ENCODE measurements around the gene NDEL1. TPM values are rescaled to one million over a fixed set of nuclear protein-coding genes. Genes with fewer than 3 reads are reported as not detected.

Gene NDEL1
- total RNA-seq, 2 experiments from 2014 or later = 37.5 to 47.8 TPM

GRCh38 chr17:8459831-8460230 lies 24.1 kb downstream of the NDEL1 start:
- Mint-ChIP-seq H3K27me3 (no peaks in the 10 kb centered on the region), H3K36me3 (peaks cover 27% of the 10 kb centered on the region)

GRCh38 chr17:8462564-8462963 lies 26.9 kb downstream of the NDEL1 start:
- H3K36me3 Mint-ChIP-seq = peaks cover 18% of the 10 kb centered on the region

More at GRCh38 chr17:8459831-8460230, 24.1 kb downstream of the NDEL1 start:
- no peak for DNase-seq
- Mint-ChIP-seq H3K4me3 (no peak overlapping the region), H3K27ac (no peak overlapping the region), H3K9me3 (no peaks in the 10 kb centered on the region), H3K4me1 (peaks cover 24% of the 10 kb centered on the region)

GRCh38 chr17:8463099-8463498 lies 27.4 kb downstream of the NDEL1 start:
- H3K27me3 Mint-ChIP-seq = no peaks in the 10 kb centered on the region
- H3K9me3 Mint-ChIP-seq = no peaks in the 10 kb centered on the region
- H3K36me3 Mint-ChIP-seq = peaks cover 19% of the 10 kb centered on the region
- H3K4me1 Mint-ChIP-seq = peaks cover 20% of the 10 kb centered on the region
- no peak overlapping the region for H3K4me3 Mint-ChIP-seq
- no peak for DNase-seq
- no peak overlapping the region for H3K27ac Mint-ChIP-seq

More at GRCh38 chr17:8462564-8462963, 26.9 kb downstream of the NDEL1 start:
- H3K9me3 Mint-ChIP-seq = no peaks in the 10 kb centered on the region
- H3K27ac Mint-ChIP-seq = no peak overlapping the region
- DNase-seq = no peak
- peaks cover 22% of the 10 kb centered on the region for H3K4me1 Mint-ChIP-seq
- H3K4me3 Mint-ChIP-seq = no peak overlapping the region
- H3K27me3 Mint-ChIP-seq = no peaks in the 10 kb centered on the region

- no peaks in the 10 kb centered on the region for H3K27me3 Mint-ChIP-seq
- H3K27ac Mint-ChIP-seq = peak overlapping the region; percentile 23
- peaks cover 16% of the 10 kb centered on the region for H3K4me1 Mint-ChIP-seq
- peaks cover 17% of the 10 kb centered on the region for H3K36me3 Mint-ChIP-seq
- no peak for DNase-seq
- no peak overlapping the region for H3K4me3 Mint-ChIP-seq
- no peaks in the 10 kb centered on the region for H3K9me3 Mint-ChIP-seq
Observed at GRCh38 chr17:8464941-8465340, 29.3 kb downstream of the NDEL1 start.

GRCh38 chr17:8465356-8465755 lies 29.7 kb downstream of the NDEL1 start:
- H3K27me3 Mint-ChIP-seq = no peaks in the 10 kb centered on the region
- no peak overlapping the region for H3K4me3 Mint-ChIP-seq
- H3K4me1 Mint-ChIP-seq = peaks cover 16% of the 10 kb centered on the region
- no peak for DNase-seq
- no peak overlapping the region for H3K27ac Mint-ChIP-seq
- no peaks in the 10 kb centered on the region for H3K9me3 Mint-ChIP-seq
- peaks cover 17% of the 10 kb centered on the region for H3K36me3 Mint-ChIP-seq

- Mint-ChIP-seq H3K4me1 (peaks cover 16% of the 10 kb centered on the region), H3K4me3 (no peak overlapping the region), H3K27ac (no peak overlapping the region), H3K27me3 (no peaks in the 10 kb centered on the region), H3K9me3 (no peaks in the 10 kb centered on the region), H3K36me3 (peaks cover 17% of the 10 kb centered on the region)
- DNase-seq = no peak
Observed at GRCh38 chr17:8465759-8466158, 30.1 kb downstream of the NDEL1 start.

- H3K27me3 Mint-ChIP-seq = no peaks in the 10 kb centered on the region
- H3K4me3 Mint-ChIP-seq = no peak overlapping the region
- H3K27ac Mint-ChIP-seq = no peak overlapping the region
- peaks cover 17% of the 10 kb centered on the region for H3K36me3 Mint-ChIP-seq
- peaks cover 16% of the 10 kb centered on the region for H3K4me1 Mint-ChIP-seq
- no peaks in the 10 kb centered on the region for H3K9me3 Mint-ChIP-seq
- DNase-seq = no peak
Observed at GRCh38 chr17:8466456-8466855, 30.8 kb downstream of the NDEL1 start.

- no peak for DNase-seq
- Mint-ChIP-seq H3K4me3 (no peak overlapping the region), H3K36me3 (peaks cover 14% of the 10 kb centered on the region), H3K9me3 (no peaks in the 10 kb centered on the region), H3K4me1 (peaks cover 16% of the 10 kb centered on the region), H3K27ac (no peak overlapping the region), H3K27me3 (no peaks in the 10 kb centered on the region)
Observed at GRCh38 chr17:8466873-8467272, 31.2 kb downstream of the NDEL1 start.

- no peak for DNase-seq
- peaks cover 16% of the 10 kb centered on the region for H3K4me1 Mint-ChIP-seq
- H3K27me3 Mint-ChIP-seq = no peaks in the 10 kb centered on the region
- H3K36me3 Mint-ChIP-seq = peaks cover 14% of the 10 kb centered on the region
- no peak overlapping the region for H3K4me3 Mint-ChIP-seq
- no peak overlapping the region for H3K27ac Mint-ChIP-seq
- no peaks in the 10 kb centered on the region for H3K9me3 Mint-ChIP-seq
Observed at GRCh38 chr17:8467527-8467926, 31.8 kb downstream of the NDEL1 start.

- no peak for DNase-seq
- H3K27ac Mint-ChIP-seq = no peak overlapping the region
- H3K4me3 Mint-ChIP-seq = no peak overlapping the region
- peaks cover 13% of the 10 kb centered on the region for H3K4me1 Mint-ChIP-seq
- H3K9me3 Mint-ChIP-seq = no peaks in the 10 kb centered on the region
- peaks cover 14% of the 10 kb centered on the region for H3K36me3 Mint-ChIP-seq
- no peaks in the 10 kb centered on the region for H3K27me3 Mint-ChIP-seq
Observed at GRCh38 chr17:8468127-8468526, 32.4 kb downstream of the NDEL1 start.

GRCh38 chr17:8468980-8469379 lies 33.3 kb downstream of the NDEL1 start:
- Mint-ChIP-seq H3K4me1 (peaks cover 11% of the 10 kb centered on the region), H3K4me3 (no peak overlapping the region), H3K36me3 (peaks cover 10% of the 10 kb centered on the region)

GRCh38 chr17:8469964-8470363 lies 34.3 kb downstream of the NDEL1 start:
- Mint-ChIP-seq H3K27me3 (no peaks in the 10 kb centered on the region), H3K27ac (no peak overlapping the region), H3K4me1 (peaks cover 4% of the 10 kb centered on the region), H3K4me3 (no peak overlapping the region), H3K36me3 (peaks cover 9% of the 10 kb centered on the region), H3K9me3 (no peaks in the 10 kb centered on the region)
- no peak for DNase-seq

More at GRCh38 chr17:8468980-8469379, 33.3 kb downstream of the NDEL1 start:
- H3K27ac Mint-ChIP-seq = no peak overlapping the region
- DNase-seq = no peak
- no peaks in the 10 kb centered on the region for H3K27me3 Mint-ChIP-seq
- H3K9me3 Mint-ChIP-seq = no peaks in the 10 kb centered on the region

- H3K4me3 Mint-ChIP-seq = no peak overlapping the region
- no peaks in the 10 kb centered on the region for H3K27me3 Mint-ChIP-seq
- H3K9me3 Mint-ChIP-seq = no peaks in the 10 kb centered on the region
- no peaks in the 10 kb centered on the region for H3K4me1 Mint-ChIP-seq
- H3K36me3 Mint-ChIP-seq = peaks cover 11% of the 10 kb centered on the region
- H3K27ac Mint-ChIP-seq = peak overlapping the region; percentile 38
- DNase-seq = no peak
Observed at GRCh38 chr17:8470447-8471047, 34.9 kb downstream of the NDEL1 start.

GRCh38 chr17:8472663-8473062 lies 37.0 kb downstream of the NDEL1 start:
- Mint-ChIP-seq H3K4me1 (no peaks in the 10 kb centered on the region), H3K9me3 (no peaks in the 10 kb centered on the region), H3K36me3 (peaks cover 9% of the 10 kb centered on the region), H3K27ac (no peak overlapping the region), H3K27me3 (no peaks in the 10 kb centered on the region), H3K4me3 (no peak overlapping the region)
- no peak for DNase-seq

GRCh38 chr17:8473451-8474192 lies 37.9 kb downstream of the NDEL1 start:
- peaks cover 4% of the 10 kb centered on the region for H3K36me3 Mint-ChIP-seq

GRCh38 chr17:8474826-8475225 lies 39.1 kb downstream of the NDEL1 start:
- no peak overlapping the region for H3K27ac Mint-ChIP-seq
- no peak overlapping the region for H3K4me3 Mint-ChIP-seq
- peaks cover 4% of the 10 kb centered on the region for H3K36me3 Mint-ChIP-seq
- H3K27me3 Mint-ChIP-seq = no peaks in the 10 kb centered on the region
- H3K9me3 Mint-ChIP-seq = no peaks in the 10 kb centered on the region
- no peaks in the 10 kb centered on the region for H3K4me1 Mint-ChIP-seq
- no peak for DNase-seq

More at GRCh38 chr17:8473451-8474192, 37.9 kb downstream of the NDEL1 start:
- H3K9me3 Mint-ChIP-seq = no peaks in the 10 kb centered on the region
- no peak overlapping the region for H3K4me3 Mint-ChIP-seq
- peak overlapping the region; percentile 51 for H3K27ac Mint-ChIP-seq
- H3K27me3 Mint-ChIP-seq = no peaks in the 10 kb centered on the region
- H3K4me1 Mint-ChIP-seq = no peaks in the 10 kb centered on the region
- no peak for DNase-seq
